Adrenal gland (tissue), 5 donors: ENCODE data around the gene CORO2A.

ENCODE experiments used
- CTCF ChIP-seq, 6 experiments: fragments of 450-650 bp in 4 of 6; fragments of 200-600 bp in 2 of 6; sonication (generic) in 1 of 6; IDR thresholded peaks; 1 replicate in 5 of 6; 2 replicates in 1 of 6; pipeline versions ENCODE4 v1.5.1 to v1.8.0; 2016 to 2021; ENCODE audit warnings: antibody characterized with exemption in 6 of 6, mild to moderate bottlenecking in 2 of 6, moderate library complexity in 1 of 6
- POLR2A ChIP-seq, 2 donors: fragments of 450-650 bp; IDR thresholded peaks; one replicate each; pipeline ENCODE4 v1.6.1; 2017; ENCODE audit warnings: antibody characterized with exemption in 2 of 2, mild to moderate bottlenecking in 2 of 2, moderate library complexity in 1 of 2
- donor health status: DM: no; HTN: no; CAD: no.

DNA sequence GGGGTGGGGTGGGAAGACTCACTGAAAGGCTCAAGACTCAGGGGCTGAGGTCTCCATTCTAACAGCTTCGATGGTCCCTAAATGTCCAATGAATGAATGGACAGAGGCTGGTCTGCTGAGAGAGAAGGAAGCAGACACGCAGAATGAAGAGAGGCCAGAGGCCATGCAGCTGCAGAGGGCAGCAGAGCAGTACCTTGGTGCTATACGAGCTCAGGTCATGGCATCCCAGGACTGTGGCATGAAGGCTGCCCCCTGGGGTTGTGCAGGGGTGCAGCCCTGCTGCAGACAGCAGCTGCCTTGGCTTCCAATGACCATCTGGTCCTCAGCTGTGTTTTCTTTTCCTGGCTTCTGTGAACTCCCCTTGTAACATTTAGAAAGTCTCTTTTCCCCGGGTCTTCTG lies 15.2 kb upstream of the CORO2A start:
- TF ChIP-seq CTCF (IDR thresholded peaks at IDR 0.05), result no peak
- TF ChIP-seq POLR2A (IDR thresholded peaks at IDR 0.05), result no peak
